ENCODE results near the gene FILIP1L.
A peak's percentile ranks its signal among the peaks of the same experiment; 100 is the strongest.

FILIP1L gene

DNA sequence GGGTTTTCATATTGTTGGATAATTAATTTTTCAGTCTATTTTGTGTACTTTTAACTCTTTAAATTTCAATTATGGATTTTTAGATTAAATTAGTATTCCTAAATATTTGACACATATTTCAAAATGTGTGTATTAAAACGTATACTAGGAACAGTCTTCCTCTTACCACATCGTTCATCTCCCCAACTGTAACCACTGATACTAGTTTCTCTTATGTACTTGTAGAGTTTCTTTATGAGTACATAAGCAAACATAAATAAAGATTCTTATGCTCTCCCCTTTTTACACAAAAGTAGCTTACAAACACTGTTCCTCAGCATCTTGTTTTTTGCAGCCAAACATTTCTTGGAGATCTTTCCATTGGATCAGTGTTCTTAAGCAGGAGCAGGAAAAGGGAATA, 250.7 kb downstream of the FILIP1L start:
- in situ Hi-C loops (cut with HindIII; ENCODE audit: low pct_ligation_motif_present, low sequenced_read_pairs): no loop called here
- H3K4me3 ChIP-seq (ENCODE audit: low read depth, low read length): no peak overlapping the region
- H3K27me3 ChIP-seq (replicated peaks): no peaks in the 10 kb centered on the region
- DNase-seq: no peak
- TF ChIP-seq CTCF (IDR thresholded peaks at IDR 0.05; ENCODE audit: low read depth, low read length, missing control alignments): no peak
- peaks cover 11% of the 10 kb centered on the region for H3K36me3 ChIP-seq (replicated peaks)
- H3K27ac ChIP-seq: no peak overlapping the region

DNA sequence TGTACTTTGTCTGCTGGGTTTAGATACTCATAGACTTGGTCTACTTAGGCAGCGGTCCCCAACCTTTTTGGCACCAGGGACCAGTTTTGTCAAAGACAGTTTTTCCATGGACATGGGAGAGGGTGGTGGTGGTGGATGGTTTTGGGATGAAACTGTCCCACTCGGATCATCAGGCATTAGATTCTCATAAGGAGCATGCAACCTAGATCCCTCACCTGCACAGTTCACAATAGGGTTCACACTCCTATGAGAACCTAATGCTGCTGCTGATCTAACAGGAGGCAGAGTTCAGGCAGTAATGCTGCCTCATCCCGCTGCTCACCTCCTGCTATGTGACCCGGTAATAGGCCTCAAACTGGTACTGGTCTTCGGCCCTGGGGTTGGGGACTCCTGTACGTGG, 251.3 kb downstream of the FILIP1L start:
- in situ Hi-C loops (cut with HindIII; ENCODE audit: low pct_ligation_motif_present, low sequenced_read_pairs): no loop called here

DNA sequence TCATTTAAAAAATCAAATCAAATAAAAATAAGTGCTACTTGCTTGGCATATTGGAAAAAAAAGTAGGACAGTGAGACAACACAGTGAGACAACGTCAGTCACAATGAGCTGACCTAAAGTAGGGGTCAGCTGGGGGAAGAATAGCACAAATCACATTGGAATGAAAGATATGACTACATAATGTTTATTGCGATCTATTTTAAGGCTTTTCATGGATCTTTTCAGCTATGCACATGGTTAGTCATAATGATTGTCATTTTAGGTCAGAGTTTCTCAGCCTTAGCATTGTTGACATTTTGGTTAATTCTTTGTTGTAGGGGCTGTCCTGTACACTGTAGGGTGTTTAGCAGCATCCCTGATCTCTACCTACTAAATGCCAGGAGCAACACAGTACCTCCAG, 252.1 kb downstream of the FILIP1L start:
- H3K27me3 ChIP-seq (replicated peaks): no peaks in the 10 kb centered on the region
- no peak overlapping the region for H3K4me3 ChIP-seq (ENCODE audit: low read depth, low read length)
- no peak for TF ChIP-seq CTCF (IDR thresholded peaks at IDR 0.05; ENCODE audit: low read depth, low read length, missing control alignments)
- peak; percentile 78 for DNase-seq
- in situ Hi-C loops (cut with HindIII; ENCODE audit: low pct_ligation_motif_present, low sequenced_read_pairs): no loop called here
- peaks cover 14% of the 10 kb centered on the region for H3K36me3 ChIP-seq (replicated peaks)
- H3K27ac ChIP-seq: peak overlapping the region; percentile 79

More for the DNA sequence above, 251.3 kb downstream of the FILIP1L start:
- no peak for DNase-seq
- Histone ChIP-seq H3K4me3 (ENCODE audit: low read depth, low read length) (no peak overlapping the region), H3K27ac (peak overlapping the region; percentile 79), H3K36me3 (replicated peaks) (peaks cover 11% of the 10 kb centered on the region), H3K27me3 (replicated peaks) (no peaks in the 10 kb centered on the region)
- no peak for TF ChIP-seq CTCF (IDR thresholded peaks at IDR 0.05; ENCODE audit: low read depth, low read length, missing control alignments)

GRCh38 chr3:99861216-99861615, 253.1 kb downstream of the FILIP1L start:
- Histone ChIP-seq H3K36me3 (replicated peaks) (peaks cover 15% of the 10 kb centered on the region), H3K4me3 (ENCODE audit: low read depth, low read length) (no peak overlapping the region), H3K27ac (peak overlapping the region; percentile 79), H3K27me3 (replicated peaks) (no peaks in the 10 kb centered on the region)
- DNase-seq: no peak
- no peak for TF ChIP-seq CTCF (IDR thresholded peaks at IDR 0.05; ENCODE audit: low read depth, low read length, missing control alignments)
- in situ Hi-C loops (cut with HindIII; ENCODE audit: low pct_ligation_motif_present, low sequenced_read_pairs): no loop called here

GRCh38 chr3:99859825-99860224, 254.5 kb downstream of the FILIP1L start:
- in situ Hi-C loops (cut with HindIII; ENCODE audit: low pct_ligation_motif_present, low sequenced_read_pairs): no loop called here
- no peak overlapping the region for H3K4me3 ChIP-seq (ENCODE audit: low read depth, low read length)
- no peak for DNase-seq
- no peak for TF ChIP-seq CTCF (IDR thresholded peaks at IDR 0.05; ENCODE audit: low read depth, low read length, missing control alignments)
- peaks cover 16% of the 10 kb centered on the region for H3K36me3 ChIP-seq (replicated peaks)
- H3K27ac ChIP-seq: peak overlapping the region; percentile 64
- no peaks in the 10 kb centered on the region for H3K27me3 ChIP-seq (replicated peaks)

GRCh38 chr3:99858469-99858868, 255.8 kb downstream of the FILIP1L start:
- Histone ChIP-seq H3K27me3 (replicated peaks) (no peaks in the 10 kb centered on the region), H3K4me3 (ENCODE audit: low read depth, low read length) (no peak overlapping the region), H3K27ac (no peak overlapping the region), H3K36me3 (replicated peaks) (peaks cover 16% of the 10 kb centered on the region)
- DNase-seq: no peak
- TF ChIP-seq CTCF (IDR thresholded peaks at IDR 0.05; ENCODE audit: low read depth, low read length, missing control alignments): no peak
- in situ Hi-C loops (cut with HindIII; ENCODE audit: low pct_ligation_motif_present, low sequenced_read_pairs): no loop called here
